Measurements from ENCODE around the gene IGFBP4.
"Not testable (repeated sequence)": the region's sequence is repeated elsewhere in the genome, so short reads cannot be mapped to it uniquely, and the experiment has no call there.

Gene IGFBP4

DNA sequence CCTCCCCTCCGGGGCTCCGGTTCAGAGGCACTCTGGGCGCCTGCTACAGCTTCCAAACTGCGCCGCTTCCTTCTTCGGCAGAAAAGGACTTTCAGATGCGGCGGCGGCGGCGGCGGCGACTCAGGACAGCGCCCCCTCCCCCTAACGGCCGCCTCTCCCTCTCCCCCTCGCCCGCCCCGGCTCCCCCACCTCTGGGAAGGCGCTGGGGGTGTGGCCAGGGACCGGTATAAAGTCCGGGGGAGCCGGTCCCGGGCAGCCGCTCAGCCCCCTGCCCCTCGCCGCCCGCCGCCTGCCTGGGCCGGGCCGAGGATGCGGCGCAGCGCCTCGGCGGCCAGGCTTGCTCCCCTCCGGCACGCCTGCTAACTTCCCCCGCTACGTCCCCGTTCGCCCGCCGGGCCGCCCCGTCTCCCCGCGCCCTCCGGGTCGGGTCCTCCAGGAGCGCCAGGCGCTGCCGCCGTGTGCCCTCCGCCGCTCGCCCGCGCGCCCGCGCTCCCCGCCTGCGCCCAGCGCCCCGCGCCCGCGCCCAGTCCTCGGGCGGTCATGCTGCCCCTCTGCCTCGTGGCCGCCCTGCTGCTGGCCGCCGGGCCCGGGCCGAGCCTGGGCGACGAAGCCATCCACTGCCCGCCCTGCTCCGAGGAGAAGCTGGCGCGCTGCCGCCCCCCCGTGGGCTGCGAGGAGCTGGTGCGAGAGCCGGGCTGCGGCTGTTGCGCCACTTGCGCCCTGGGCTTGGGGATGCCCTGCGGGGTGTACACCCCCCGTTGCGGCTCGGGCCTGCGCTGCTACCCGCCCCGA lies at the start of gene IGFBP4:
Gene IGFBP4 (plus strand): TSS at position 255 of the 792 bp plus-strand sequence. CDS start 286 bp downstream, at position 541.
- DNase-seq (ENCODE audit: low spot score) = peak; percentile 60

DNA sequence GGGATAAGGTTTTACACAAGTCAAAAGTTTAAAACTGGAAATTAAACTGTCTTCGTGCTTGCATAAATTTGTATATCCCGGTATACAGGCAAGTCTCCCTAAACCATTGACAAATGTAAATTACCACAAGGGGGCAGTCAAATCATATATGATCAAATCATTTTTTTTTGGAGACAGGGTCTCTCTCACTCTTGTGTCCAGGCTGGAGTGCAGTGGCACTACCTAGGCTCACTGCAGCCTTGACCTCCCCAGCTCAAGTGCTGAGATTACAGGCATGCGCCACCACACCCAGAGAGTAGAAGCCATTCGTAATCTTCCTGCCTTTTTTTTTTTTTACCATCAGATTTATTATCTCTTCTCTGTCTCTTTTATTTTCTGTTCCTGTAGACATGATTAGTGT lies 44.1 kb upstream of the IGFBP4 start:
- DNase-seq (ENCODE audit: low spot score) = peak; percentile 62

DNA sequence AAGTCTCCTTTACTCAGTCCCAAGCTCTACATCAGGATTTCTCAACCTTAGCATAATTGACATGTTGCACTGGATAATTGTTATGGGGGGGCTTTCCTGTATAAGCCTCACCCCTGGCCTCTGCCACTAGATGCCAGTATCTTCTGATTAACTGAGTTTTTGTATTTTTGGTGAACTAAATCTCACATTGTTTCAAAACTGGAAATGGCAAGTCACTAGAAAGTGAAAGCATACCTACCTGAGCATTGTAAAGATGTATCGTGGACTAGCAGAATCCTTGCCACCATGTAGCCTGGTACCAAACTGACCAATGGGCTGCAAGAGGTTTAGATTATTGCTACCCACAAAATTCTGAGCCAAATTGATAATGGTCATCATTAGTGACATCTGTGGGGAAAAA lies 40.6 kb upstream of the IGFBP4 start:
- DNase-seq (ENCODE audit: low spot score) = no peak

DNA sequence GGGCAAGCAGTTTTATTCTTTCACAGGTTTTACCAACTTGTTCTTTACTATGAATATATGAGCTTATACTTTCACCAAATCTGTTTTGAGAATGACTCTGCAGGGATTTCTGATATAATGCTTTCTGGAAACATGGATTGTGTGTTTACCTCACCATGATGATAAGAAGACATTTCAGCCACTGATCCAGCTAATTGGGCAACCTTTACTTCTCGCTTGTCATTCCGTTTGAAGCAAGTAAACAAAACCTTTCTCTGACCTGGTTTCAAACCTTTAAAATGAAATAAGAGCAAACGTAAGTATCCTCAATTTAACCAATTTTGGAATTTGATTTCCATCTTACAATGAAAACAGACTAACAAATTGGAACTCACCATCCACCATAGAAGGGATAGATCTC lies 39.2 kb upstream of the IGFBP4 start:
- DNase-seq (ENCODE audit: low spot score) = no peak

DNA sequence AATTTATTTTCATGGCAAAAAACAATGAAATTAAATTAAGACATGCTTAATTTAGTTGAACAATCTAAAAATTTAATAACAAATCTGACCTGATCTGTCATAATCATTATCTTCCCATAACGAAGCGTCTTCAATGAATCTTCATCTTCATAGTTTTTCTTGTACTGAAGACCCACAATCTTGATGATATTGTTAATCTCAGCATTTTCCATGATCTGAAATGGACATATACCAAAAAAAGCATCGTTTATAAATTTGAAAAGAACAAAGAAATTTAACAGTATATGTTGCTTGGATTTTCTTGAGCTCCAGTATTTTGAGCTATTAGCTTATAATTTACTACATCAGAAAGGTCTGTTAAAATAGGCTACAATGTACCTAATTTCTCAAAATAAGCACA lies 35.8 kb upstream of the IGFBP4 start:
- DNase-seq (ENCODE audit: low spot score) = no peak

DNA sequence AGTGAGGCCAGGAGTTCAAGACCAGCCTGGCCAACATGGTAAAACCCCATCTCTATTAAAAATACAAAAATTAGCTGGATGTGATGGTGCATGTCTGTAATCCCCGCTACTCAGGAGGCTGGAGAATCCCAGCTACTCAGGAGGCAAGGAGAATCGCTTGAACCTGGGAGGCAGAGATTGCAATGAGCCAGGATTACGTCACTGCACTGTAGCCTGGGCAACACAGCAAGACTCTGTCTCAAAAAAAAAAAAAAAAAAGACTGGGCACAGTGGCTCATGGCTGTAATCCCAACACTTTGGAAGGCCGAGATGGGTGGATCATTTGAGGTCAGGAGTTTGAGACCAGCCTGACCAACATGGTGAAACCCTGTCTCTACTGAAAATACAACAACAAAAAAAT lies 33.7 kb upstream of the IGFBP4 start:
- DNase-seq (ENCODE audit: low spot score) = not testable (repeated sequence)

DNA sequence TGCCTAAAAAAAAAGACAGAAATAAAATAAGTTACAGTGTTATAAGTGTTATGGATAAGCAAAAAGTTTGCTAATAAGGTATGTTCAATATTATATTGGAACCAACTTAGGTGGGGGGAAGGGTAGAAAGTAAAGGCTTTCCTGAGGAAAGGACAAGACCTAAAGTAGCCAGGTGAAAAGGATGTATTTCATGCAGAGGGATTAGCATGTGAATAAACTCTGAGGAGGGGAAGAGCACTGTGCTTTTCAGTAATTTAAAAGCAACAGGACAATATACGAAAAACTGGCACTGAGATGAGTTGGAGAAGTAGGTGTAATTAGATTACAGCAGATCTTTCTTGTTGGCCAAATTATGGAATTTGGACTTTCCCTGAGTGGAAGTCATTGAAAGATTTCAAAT lies 33.2 kb upstream of the IGFBP4 start:
- DNase-seq (ENCODE audit: low spot score) = no peak

DNA sequence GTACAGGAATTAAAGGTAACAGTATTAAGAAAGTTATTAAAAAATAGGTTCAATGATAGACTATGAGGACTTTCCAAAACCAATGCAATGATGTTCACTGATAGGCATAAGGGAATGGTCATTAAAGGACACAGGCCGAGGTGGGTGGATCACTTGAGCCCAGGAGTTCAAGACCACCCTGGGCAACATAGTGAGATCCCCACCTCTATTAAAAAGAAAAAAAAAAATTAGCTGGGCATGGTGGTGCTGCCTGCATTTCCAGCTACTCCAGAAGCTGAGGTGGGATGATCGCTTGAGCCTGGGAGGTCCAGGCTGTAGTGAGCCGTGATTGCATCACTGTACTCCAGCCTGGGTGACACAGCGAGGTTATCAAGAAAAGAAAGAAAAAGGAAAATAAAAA lies 31.4 kb upstream of the IGFBP4 start:
- DNase-seq (ENCODE audit: low spot score) = no peak

DNA sequence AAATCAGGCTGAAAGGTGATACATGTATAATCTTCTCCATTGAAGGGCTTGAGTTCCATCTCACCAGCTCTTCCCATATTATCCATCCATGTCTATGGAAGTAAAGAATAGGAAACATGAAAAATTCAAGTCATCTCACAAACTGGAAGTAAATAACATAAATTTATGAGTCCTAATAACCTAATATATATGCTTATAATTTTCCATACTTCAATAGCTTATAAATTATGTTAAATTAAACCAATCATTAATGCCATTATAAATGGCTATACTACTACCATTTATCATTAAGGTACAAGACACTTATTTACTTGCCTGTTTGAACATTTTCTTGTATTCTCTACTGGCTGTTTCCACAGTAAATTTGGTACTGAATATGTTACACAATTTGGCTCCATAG lies 30.4 kb upstream of the IGFBP4 start:
- no peak for DNase-seq (ENCODE audit: low spot score)

DNA sequence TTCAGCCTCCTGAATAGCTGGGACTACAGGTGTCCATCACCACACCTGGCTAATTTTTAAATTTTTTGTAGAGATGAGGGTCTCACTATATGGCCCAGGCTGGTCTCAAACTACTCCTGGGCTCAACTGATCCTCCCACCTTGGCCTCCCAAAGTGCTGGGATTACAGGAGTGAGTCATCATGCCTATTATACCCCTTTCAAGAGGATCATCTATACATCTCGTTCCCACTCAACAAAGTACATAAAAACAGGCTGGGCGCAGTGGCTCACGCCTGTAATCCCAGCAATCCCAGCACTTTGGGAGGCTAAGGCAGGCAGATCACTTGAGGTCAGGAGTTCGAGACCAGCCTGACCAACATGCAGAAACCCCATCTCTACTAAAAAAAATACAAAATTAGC lies 28.9 kb upstream of the IGFBP4 start:
- not testable (repeated sequence) for DNase-seq (ENCODE audit: low spot score)

DNA sequence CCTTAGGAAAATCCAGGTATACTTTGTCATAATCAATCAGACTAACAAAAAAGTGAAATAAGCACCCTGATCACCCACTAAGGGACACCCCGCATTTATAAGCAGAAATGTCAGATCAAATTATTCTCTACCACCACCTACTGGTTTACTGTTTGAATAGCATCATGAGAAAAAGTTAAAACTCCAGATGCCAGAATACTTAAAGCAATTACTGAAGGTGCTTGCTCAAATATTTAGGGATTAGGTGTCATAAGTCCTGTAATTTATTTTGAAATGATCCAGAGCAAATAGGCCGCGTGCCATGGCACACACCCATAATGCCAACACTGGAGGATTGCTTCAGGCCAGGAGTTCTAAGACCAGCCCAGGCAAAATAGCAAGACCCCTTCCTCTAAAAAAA lies 27.9 kb upstream of the IGFBP4 start:
- DNase-seq (ENCODE audit: low spot score) = peak; percentile 67

DNA sequence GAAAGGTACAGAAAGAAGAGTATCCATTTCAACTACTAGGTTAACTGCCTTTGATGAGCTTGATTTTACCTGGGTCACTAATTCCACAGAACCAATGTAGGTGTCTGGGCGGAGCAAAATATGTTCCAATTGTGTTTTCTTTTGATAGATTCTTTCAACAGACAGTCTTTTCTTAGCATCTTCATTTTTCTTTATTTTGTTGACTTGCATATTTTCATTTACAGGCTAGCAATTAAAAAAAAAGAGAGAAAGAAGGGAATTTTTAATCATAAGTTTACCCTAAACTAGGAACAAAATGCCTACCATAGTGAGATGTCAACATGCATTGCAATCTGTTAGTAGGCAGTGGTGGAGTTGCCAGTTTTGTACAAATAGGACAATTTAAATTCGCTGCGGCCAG lies 26.6 kb upstream of the IGFBP4 start:
- DNase-seq (ENCODE audit: low spot score) = no peak

DNA sequence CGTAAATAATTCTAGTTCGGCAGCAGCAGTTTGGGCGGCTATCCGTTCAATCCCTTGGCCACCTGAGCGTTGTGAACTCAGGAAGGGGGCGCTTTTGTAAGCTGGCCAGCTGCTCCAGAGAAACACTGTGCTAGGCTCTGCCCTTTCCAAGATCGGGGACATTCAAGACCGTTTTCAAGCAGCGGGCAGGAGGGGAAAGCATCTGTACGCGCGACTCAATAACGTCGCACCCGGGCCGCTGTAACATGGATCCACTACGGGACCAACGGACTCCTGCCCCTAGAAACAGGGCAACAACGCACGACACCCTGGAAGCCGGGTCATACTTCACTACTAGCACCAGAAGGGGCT lies 26.0 kb upstream of the IGFBP4 start:
- DNase-seq (ENCODE audit: low spot score) = peak; percentile 35

DNA sequence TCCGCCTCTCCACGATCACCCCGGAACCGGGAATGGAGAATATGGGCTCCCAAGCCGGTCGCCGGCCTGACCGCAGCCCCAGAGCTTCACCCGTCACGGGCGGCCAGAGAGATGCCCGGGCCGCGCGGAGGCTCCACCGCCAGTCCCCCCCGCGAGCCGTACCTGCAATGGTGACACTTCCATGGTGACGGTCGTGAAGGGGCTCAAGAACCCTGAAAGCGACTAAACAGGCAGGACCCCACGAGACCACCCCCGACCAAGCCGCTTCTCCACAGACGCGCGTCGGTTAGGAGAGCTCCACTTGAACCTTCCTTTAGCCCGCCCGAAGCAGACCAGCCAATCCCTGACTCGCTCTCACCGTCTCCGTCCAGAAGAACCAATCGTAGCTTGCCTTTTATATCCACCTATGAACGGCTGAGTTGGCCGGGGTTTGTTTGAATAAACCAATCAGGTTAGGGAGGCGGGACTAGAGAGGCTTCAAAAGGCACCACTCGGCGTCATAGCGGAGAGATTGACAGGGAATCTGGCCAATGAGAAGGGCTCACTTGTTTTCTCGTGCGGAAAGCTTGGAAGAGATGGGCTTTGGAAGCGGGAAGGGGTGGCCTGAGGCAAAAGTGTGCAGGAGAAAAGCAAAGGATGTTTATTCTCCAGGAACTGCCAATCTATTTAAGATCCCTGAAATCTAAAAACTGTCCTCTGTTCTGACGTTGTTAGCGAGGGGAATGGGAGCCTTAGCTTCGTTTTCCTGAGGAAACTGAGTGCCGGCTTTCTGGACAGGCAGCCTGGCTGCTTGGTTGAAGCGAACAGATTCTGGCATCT lies 25.4 kb upstream of the IGFBP4 start, which contains the start of gene TOP2A:
Gene TOP2A (minus strand): TSS at position 288 of the 819 bp plus-strand sequence. CDS start 105 bp downstream, at position 183.
- DNase-seq (ENCODE audit: low spot score) = peak; percentile 100

DNA sequence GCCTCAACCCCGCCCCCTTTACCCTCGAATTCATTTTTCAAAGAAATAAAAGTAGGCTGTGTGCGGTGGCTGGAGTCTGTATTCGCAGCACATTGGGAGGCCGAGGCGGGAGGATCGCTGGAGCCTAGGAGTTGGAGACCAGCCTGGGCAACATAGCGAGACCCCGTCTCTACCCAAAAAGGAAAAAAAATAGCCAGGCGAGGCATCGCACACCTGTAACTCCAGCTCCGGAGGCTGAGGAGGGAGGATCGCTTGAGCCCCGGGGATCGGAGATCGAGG lies 24.9 kb upstream of the IGFBP4 start:
- no peak for DNase-seq (ENCODE audit: low spot score)

DNA sequence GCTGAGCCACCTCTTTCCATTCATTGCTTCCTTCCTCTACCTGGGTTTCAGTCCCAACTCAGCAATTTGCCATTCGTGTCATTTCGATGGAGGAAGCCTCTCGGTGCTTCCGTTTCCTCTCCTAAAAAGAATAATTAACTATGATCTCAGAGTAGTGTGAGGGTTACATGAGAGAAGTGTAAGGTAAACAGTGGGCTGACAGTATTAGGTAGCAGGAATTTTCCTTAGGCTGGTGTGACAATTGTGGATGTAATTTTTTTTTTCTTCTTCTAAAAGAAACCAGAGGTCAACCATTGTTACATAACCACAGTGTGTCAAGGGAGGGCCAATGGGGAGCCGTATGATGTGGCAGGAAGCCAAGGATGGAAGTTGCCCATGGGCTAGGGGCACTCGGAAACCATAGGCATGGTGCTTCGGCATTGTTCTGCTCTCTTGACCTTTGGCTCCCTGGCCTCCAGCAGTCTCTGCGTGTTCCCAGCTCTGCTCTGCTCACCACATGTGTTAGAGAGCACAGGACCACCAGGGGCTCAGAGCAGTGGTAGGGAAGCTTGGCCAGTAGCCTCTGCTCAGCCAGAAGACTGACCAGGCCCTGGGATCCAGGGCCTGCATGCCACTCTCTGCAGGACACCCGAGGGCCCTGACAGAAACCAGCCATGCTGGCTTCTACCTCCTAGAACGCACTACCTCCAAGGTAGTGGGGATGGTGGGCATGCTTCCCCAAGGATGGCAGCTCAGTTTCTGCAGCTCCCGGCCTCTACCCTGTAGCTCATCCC lies 23.5 kb upstream of the IGFBP4 start:
- no peak for DNase-seq (ENCODE audit: low spot score)

DNA sequence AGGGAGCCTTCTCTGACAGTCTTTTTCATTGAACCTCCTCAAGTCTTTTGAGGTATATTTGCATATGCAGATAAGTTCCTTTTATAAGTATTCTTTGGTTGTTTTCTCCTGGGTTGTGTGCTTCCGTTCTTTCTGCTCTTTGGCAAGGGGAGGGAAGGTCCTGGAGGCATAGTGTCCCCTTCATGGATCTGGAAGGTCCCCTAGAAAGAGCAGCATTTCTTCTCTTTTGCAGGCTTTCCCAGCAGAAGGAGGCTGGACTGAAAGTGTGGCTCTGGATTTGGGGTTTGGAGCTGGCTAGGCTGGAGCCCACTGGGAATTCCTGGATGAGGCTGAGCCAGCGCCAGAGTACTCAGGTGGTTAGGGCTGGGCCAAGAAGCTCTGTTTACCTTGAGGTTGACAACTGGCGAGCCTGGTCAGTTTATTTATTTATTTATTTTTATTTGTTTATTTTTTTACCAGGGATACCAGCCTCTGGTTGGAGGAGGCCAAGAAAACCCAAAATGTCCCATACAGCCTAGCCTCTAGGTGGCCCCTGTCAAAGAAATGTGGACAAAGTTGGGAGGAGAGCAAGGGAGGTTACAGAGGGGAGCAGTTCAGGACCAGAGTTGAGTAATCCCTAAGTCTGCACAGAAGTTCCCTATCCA lies 20.1 kb upstream of the IGFBP4 start:
- no peak for DNase-seq (ENCODE audit: low spot score)

DNA sequence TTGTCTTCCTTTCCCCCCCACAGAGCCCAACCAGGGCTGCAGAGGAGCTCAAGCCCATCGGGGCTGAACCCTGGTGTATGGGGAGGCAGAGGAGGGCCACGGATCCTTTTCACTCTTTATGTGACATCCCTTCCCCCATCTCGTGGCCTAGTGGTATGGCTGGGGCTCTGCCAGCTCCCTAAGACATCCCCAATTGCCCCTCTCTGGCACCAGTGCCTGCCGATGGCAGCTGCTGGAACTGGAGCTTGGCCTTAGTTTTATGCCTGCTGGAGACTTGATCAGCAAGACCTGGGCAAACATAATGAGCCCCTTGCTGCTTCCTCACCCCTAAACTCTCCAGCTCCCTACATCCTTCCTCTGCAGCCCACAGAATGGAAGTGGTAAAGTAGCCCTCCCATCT lies 17.5 kb upstream of the IGFBP4 start:
- no peak for DNase-seq (ENCODE audit: low spot score)

DNA sequence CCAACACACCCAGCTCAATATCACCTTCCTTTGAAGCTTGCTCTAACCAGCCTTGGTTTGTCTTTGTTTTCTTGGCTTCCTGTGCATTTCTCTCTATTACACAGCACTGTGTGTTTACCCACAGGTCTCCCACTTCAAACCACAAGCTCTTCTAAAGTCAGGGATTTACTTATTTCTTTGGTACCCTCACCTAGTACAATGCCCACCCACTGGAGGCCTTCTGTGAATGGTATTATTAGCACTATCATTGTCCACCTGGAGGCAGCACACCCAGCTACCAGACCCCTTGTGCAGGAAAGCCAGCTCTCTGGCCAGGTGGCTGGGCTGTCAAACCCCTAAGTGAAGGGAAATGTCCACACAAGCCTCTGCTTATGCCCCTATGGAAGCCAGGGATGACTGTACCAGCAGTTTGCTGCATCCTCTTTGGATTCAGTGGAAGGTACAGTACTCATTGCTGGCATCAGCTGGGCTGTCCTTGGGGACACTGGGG lies 16.2 kb upstream of the IGFBP4 start:
- no peak for DNase-seq (ENCODE audit: low spot score)

DNA sequence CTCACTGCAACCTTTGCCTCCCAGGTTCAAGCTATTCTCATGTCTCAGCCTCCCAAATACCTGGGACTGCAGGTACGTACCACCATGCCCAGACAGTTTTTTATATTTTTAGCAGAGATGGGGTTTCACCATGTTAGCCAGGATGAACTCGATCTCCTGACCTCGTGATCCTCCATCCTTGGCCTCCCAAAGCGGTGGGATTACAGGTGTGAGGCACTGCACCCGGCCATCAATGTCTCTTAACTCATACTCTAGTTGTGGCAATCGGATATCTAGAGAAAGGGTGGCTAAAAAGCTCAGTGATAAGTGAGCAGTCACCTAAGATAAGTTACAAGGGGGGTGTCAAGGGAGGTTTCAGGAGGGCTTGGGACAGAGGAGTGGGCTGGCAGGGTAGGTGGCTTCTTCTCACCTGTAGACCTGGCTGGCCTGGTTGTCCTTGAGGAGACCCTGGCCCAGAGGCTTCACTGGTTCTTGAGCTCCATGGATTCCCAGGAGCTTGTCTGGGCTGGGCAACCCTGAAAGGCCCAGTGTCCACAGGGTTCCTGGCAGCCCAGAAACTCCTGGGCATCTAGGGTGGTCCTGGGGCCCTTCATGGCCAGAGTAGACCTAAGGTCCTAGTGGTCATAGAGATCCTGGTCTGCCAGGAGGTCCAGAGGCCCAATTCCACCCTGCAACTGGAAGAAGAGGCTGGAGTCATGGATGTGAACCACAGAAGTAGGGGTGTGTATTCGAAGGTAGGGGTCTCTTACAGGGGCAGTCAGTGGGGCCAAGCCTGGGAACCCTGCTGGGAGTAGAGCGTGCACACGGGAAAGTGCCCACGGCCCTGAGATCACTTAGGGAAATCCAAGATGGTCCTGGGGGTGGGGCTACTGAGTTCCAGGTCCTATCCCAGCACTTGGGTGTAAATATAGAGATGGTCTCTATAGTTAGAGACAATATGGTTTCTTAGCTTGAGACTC lies 12.7 kb upstream of the IGFBP4 start:
- no peak for DNase-seq (ENCODE audit: low spot score)

DNA sequence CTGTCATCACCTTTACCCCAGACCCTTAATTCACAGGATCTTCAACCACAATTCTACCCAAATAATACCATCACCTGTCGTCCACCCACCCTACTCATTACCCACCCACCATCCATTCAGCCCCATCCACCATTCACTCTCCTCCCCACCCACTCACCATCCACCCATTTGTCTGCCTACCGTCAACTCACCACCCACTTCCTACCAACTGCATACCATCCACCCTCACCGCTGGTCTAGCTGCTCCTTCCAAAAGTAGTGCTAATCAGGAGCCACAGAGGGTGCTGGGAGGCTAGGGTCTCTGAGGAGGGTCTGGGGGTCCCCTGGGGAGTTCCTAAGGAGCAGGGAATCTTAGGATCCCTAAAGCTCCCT lies 12.0 kb upstream of the IGFBP4 start:
- DNase-seq (ENCODE audit: low spot score) = no peak

All from hematopoietic multipotent progenitor cell treated with erythropoietin and hydrocortisone succinate and interleukin-3 and kit ligand, for 15 days (in vitro differentiated cells).